WTC11 (cell line): ENCODE results near the gene SWT1. TPM values are rescaled to one million over a fixed set of nuclear protein-coding genes. Genes with fewer than 3 reads are reported as not detected.

ENCODE experiments used
- ATAC-seq: fragments of 200-7000 bp; cut with Tn5 transposase; 2 replicates; pipeline ENCODE4 v1.10.0; 2021; ENCODE audit warnings: mild to moderate bottlenecking, moderate library complexity
- CTCF ChIA-PET: fragments of 300-600 bp; sonication (Branson Sonifier 250); formaldehyde crosslinking; loops from one replicate; lab custom pipeline; 2021; ENCODE audit warnings: antibody characterized with exemption; lab: Charles Lee
- POLR2A ChIA-PET: fragments of 350-600 bp; sonication (Branson Sonifier 250); formaldehyde crosslinking; loops from one replicate; lab custom pipeline; 2021; ENCODE audit warnings: antibody characterized with exemption; lab: Charles Lee
- DNase-seq: peaks from one replicate; pipeline ENCODE4 v3.0.0; 2021; ENCODE audit warnings: low spot score
- H3K27ac Mint-ChIP-seq: 2 replicates; pipeline ENCODE4 v1.8.0; 2021; ENCODE audit warnings: mixed read lengths
- H3K27me3 Mint-ChIP-seq: 2 replicates; pipeline ENCODE4 v1.8.0; 2021; ENCODE audit warnings: low read depth, mild to moderate bottlenecking, moderate library complexity, mixed read lengths
- H3K36me3 Mint-ChIP-seq: 2 replicates; pipeline ENCODE4 v1.8.0; 2021; ENCODE audit warnings: mixed read lengths
- H3K4me1 Mint-ChIP-seq: 2 replicates; pipeline ENCODE4 v1.8.0; 2022; ENCODE audit warnings: mixed read lengths
- H3K4me3 Mint-ChIP-seq: 2 replicates; pipeline ENCODE4 v1.8.0; 2021; ENCODE audit warnings: mild to moderate bottlenecking, moderate library complexity, mixed read lengths
- H3K9me3 Mint-ChIP-seq: 2 replicates; pipeline ENCODE4 v1.8.0; 2021; ENCODE audit warnings: mixed read lengths
- CBFB ChIP-seq: sonication (generic); formaldehyde crosslinking; IDR thresholded peaks from 2 replicates; pipeline ENCODE4 v1.8.1; 2022; ENCODE audit warnings: mild to moderate bottlenecking, low read depth, missing genetic modification reagents
- CREM ChIP-seq: sonication (generic); formaldehyde crosslinking; IDR thresholded peaks from 2 replicates; pipeline ENCODE4 v1.8.1; 2022; ENCODE audit warnings: mild to moderate bottlenecking, missing genetic modification reagents, moderate library complexity
- EMX1 ChIP-seq: fragments of 250-450 bp; sonication (Bioruptor Pico); IDR thresholded peaks from 2 replicates; pipeline ENCODE4 v1.8.0; 2021; ENCODE audit warnings: mild to moderate bottlenecking
- GABPB1 ChIP-seq: sonication (generic); formaldehyde crosslinking; IDR thresholded peaks from 2 replicates; pipeline ENCODE4 v1.8.1; 2023; ENCODE audit warnings: mild to moderate bottlenecking, missing genetic modification reagents
- GRHL2 ChIP-seq: fragments of 250-450 bp; sonication (Bioruptor Pico); IDR thresholded peaks from 2 replicates; pipeline ENCODE4 v1.8.0; 2022; ENCODE audit warnings: mild to moderate bottlenecking, moderate library complexity; ENCODE audit not compliant: insufficient replicate concordance, severe bottlenecking
- GTF2I ChIP-seq: fragments of 250-450 bp; sonication (Bioruptor Pico); conservative IDR thresholded peaks from 2 replicates; pipeline ENCODE4 v1.4.0; 2021; ENCODE audit warnings: mild to moderate bottlenecking
- NFYB ChIP-seq: sonication (generic); formaldehyde crosslinking; conservative IDR thresholded peaks from 2 replicates; pipeline ENCODE4 v1.8.0; 2022; ENCODE audit warnings: low read depth, missing genetic modification reagents
- NR2C2 ChIP-seq: sonication (generic); formaldehyde crosslinking; IDR thresholded peaks from 2 replicates; pipeline ENCODE4 v1.8.0; 2022; ENCODE audit warnings: mild to moderate bottlenecking, missing genetic modification reagents
- PRRX2 ChIP-seq: fragments of 250-450 bp; sonication (Bioruptor Pico); IDR thresholded peaks from 2 replicates; pipeline ENCODE4 v1.8.0; 2021; ENCODE audit warnings: mild to moderate bottlenecking
- RELA ChIP-seq: sonication (generic); formaldehyde crosslinking; IDR thresholded peaks from 2 replicates; pipeline ENCODE4 v1.8.1; 2022; ENCODE audit warnings: missing genetic modification reagents, mild to moderate bottlenecking, borderline replicate concordance
- SOX15 ChIP-seq: fragments of 250-450 bp; sonication (Bioruptor Pico); IDR thresholded peaks from 2 replicates; pipeline ENCODE4 v1.9.0; 2021; ENCODE audit warnings: mild to moderate bottlenecking
- SP1 ChIP-seq: sonication (generic); formaldehyde crosslinking; conservative IDR thresholded peaks from 2 replicates; pipeline ENCODE4 v1.8.1; 2022; ENCODE audit warnings: missing genetic modification reagents
- TEAD4 ChIP-seq: sonication (generic); formaldehyde crosslinking; IDR thresholded peaks from 2 replicates; pipeline ENCODE4 v1.8.0; 2022; ENCODE audit warnings: mild to moderate bottlenecking, missing genetic modification reagents
- ZNF121 ChIP-seq: sonication (generic); formaldehyde crosslinking; IDR thresholded peaks from 2 replicates; pipeline ENCODE4 v1.8.0; 2023; ENCODE audit warnings: missing genetic modification reagents
- ZNF219 ChIP-seq: sonication (generic); formaldehyde crosslinking; IDR thresholded peaks from 2 replicates; pipeline ENCODE4 v1.8.0; 2023; ENCODE audit warnings: missing genetic modification reagents, mild to moderate bottlenecking, borderline replicate concordance
- ZNF423 ChIP-seq: fragments of 250-450 bp; sonication (Bioruptor Pico); IDR thresholded peaks from 2 replicates; pipeline ENCODE4 v2.1.2; 2022; ENCODE audit warnings: mild to moderate bottlenecking, moderate library complexity
- total RNA-seq: library from RNA; stranded (reverse); gene quantifications from 3 replicates; pipeline ENCODE4 v1.2.3, GENCODE V29; 2021
- TF ChIP-seq, protein P1 (sequence below): sonication (generic); formaldehyde crosslinking; IDR thresholded peaks from 2 replicates; pipeline ENCODE4 v1.8.1; 2022; ENCODE audit warnings: mild to moderate bottlenecking, moderate library complexity, missing genetic modification reagents
- TF ChIP-seq, protein P2 (sequence below): sonication (generic); formaldehyde crosslinking; IDR thresholded peaks from 2 replicates; pipeline ENCODE4 v1.8.1; 2023; ENCODE audit warnings: mild to moderate bottlenecking, moderate library complexity, missing genetic modification reagents
- TF ChIP-seq, protein P3 (sequence below): sonication (generic); formaldehyde crosslinking; IDR thresholded peaks from 2 replicates; pipeline ENCODE4 v1.8.1; 2023; ENCODE audit warnings: mild to moderate bottlenecking, missing genetic modification reagents
- TF ChIP-seq, protein P4 (sequence below): sonication (generic); formaldehyde crosslinking; IDR thresholded peaks from 2 replicates; pipeline ENCODE4 v1.8.0; 2022; ENCODE audit warnings: mild to moderate bottlenecking, missing genetic modification reagents
- TF ChIP-seq, protein P5 (sequence below): sonication (generic); formaldehyde crosslinking; IDR thresholded peaks from 2 replicates; pipeline ENCODE4 v1.8.1; 2023; ENCODE audit warnings: mild to moderate bottlenecking, missing genetic modification reagents, moderate library complexity
- TF ChIP-seq, protein P6 (sequence below): fragments of 250-450 bp; sonication (Bioruptor Pico); IDR thresholded peaks from 2 replicates; pipeline ENCODE4 v2.1.2; 2022; ENCODE audit warnings: mild to moderate bottlenecking, moderate library complexity
- TF ChIP-seq, protein P7 (sequence below): sonication (generic); formaldehyde crosslinking; IDR thresholded peaks from 2 replicates; pipeline ENCODE4 v1.8.1; 2023; ENCODE audit warnings: mild to moderate bottlenecking, missing genetic modification reagents

SWT1 gene
- total RNA-seq, 1 experiment from 2014 or later, result 5.8 TPM

DNA sequence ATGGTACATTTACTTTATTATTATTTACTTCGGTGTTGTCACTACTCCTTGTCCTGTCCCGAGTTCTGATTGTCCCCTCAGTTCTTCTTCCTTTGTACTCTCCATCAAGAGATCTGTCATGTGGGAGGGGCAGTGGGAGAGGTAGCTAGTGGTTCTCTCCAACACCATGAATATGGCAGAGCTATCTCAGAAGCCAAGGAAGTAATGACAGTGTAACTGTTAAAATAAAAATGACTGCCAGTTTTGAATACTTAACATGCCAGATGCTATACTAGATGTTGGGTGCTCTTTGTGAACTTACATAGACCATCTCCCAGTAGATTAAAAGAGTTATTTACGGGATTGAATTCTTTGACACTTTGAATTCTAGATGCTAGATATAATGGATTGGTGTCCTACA lies 131.5 kb downstream of the SWT1 start:
- Mint-ChIP-seq H3K9me3 (peaks cover 6% of the 10 kb centered on the region), H3K36me3 (no peaks in the 10 kb centered on the region), H3K4me1 (no peaks in the 10 kb centered on the region), H3K27ac (no peak overlapping the region), H3K27me3 (no peaks in the 10 kb centered on the region), H3K4me3 (no peak overlapping the region)
- TF ChIP-seq, protein P1, sequence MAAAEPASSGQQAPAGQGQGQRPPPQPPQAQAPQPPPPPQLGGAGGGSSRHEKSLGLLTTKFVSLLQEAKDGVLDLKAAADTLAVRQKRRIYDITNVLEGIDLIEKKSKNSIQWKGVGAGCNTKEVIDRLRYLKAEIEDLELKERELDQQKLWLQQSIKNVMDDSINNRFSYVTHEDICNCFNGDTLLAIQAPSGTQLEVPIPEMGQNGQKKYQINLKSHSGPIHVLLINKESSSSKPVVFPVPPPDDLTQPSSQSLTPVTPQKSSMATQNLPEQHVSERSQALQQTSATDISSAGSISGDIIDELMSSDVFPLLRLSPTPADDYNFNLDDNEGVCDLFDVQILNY, result no peak
- TF ChIP-seq GRHL2 (CRISPR knock-in tag) (no peak), GTF2I (CRISPR knock-in tag) (no peak)
- TF ChIP-seq, protein P2, sequence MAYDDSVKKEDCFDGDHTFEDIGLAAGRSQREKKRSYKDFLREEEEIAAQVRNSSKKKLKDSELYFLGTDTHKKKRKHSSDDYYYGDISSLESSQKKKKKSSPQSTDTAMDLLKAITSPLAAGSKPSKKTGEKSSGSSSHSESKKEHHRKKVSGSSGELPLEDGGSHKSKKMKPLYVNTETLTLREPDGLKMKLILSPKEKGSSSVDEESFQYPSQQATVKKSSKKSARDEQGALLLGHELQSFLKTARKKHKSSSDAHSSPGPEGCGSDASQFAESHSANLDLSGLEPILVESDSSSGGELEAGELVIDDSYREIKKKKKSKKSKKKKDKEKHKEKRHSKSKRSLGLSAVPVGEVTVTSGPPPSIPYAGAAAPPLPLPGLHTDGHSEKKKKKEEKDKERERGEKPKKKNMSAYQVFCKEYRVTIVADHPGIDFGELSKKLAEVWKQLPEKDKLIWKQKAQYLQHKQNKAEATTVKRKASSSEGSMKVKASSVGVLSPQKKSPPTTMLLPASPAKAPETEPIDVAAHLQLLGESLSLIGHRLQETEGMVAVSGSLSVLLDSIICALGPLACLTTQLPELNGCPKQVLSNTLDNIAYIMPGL, result no peak
- TF ChIP-seq, protein P3, sequence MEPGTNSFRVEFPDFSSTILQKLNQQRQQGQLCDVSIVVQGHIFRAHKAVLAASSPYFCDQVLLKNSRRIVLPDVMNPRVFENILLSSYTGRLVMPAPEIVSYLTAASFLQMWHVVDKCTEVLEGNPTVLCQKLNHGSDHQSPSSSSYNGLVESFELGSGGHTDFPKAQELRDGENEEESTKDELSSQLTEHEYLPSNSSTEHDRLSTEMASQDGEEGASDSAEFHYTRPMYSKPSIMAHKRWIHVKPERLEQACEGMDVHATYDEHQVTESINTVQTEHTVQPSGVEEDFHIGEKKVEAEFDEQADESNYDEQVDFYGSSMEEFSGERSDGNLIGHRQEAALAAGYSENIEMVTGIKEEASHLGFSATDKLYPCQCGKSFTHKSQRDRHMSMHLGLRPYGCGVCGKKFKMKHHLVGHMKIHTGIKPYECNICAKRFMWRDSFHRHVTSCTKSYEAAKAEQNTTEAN, result no peak
- TF ChIP-seq, protein P4, sequence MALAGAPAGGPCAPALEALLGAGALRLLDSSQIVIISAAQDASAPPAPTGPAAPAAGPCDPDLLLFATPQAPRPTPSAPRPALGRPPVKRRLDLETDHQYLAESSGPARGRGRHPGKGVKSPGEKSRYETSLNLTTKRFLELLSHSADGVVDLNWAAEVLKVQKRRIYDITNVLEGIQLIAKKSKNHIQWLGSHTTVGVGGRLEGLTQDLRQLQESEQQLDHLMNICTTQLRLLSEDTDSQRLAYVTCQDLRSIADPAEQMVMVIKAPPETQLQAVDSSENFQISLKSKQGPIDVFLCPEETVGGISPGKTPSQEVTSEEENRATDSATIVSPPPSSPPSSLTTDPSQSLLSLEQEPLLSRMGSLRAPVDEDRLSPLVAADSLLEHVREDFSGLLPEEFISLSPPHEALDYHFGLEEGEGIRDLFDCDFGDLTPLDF (CRISPR knock-in tag), result no peak
- CTCF ChIA-PET, result no interaction called here
- DNase-seq, result no peak
- POLR2A ChIA-PET, result no interaction called here
- ATAC-seq, result no peak

DNA sequence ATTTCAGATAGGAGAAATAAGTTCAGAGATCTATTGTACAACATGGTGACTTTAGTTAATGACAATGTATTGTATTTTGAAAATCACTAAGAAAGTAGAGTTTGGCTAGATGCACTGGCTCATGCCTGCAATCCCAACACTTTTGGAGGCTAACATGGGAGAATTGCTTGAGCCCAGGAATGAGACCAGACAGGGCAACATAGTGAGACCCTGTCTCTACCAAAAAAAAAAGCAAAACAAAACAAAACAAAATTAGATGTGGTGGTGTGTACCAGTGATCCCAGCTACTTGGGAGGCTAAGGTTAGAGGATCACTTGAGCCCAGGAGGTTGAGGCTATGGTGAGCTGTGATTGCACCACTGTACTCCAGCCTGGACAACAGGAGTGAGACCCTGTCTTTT lies 132.9 kb downstream of the SWT1 start:
- Mint-ChIP-seq H3K9me3 (peaks cover 6% of the 10 kb centered on the region), H3K36me3 (peaks cover 2% of the 10 kb centered on the region; the same call in 1 of the 2 replicates), H3K27me3 (no peaks in the 10 kb centered on the region), H3K4me3 (no peak overlapping the region)
- ATAC-seq, result no peak
- CTCF ChIA-PET, result interaction anchor here (0.8 kb wide), 1 partner anchor 270 kb away, joined by 3 read pairs; no protein-coding TSS in a partner anchor
- POLR2A ChIA-PET, result no interaction called here
- 0 out of 2 replicates have a peak, but pooled peaks have one; percentile 24 for TF ChIP-seq ZNF121 (CRISPR knock-in tag)
- TF ChIP-seq SOX15 (CRISPR knock-in tag), result no peak
- no peak for TF ChIP-seq PRRX2 (CRISPR knock-in tag)
- TF ChIP-seq, all 79 proteins: peak for 1
- no peaks in the 10 kb centered on the region for H3K4me1 Mint-ChIP-seq
- H3K27ac Mint-ChIP-seq, result no peak overlapping the region
- DNase-seq, result no peak

DNA sequence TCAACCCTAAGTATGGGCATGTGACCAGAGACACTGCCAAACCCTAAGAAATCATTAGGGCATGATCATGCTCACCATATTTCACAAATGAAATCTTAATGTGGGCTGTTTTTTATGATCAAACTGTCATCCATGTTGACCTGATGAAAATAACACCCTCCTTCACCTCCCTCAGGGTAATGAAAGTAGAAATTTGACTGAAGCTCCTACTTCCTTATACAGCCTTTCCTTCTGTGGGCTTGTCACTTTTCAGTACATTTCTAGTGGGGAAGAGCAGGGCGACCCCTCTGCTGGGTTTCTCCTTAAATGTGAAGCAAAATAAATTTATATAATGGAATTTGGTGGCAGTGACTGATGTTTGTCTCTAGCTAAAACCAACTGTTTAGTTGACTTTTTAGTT lies 134.2 kb downstream of the SWT1 start:
- ATAC-seq, result no peak
- DNase-seq, result no peak
- Mint-ChIP-seq H3K4me3 (no peak overlapping the region), H3K4me1 (no peaks in the 10 kb centered on the region), H3K36me3 (peaks cover 11% of the 10 kb centered on the region; the same call in 1 of the 2 replicates), H3K9me3 (peaks cover 6% of the 10 kb centered on the region), H3K27ac (no peak overlapping the region), H3K27me3 (no peaks in the 10 kb centered on the region)
- ChIA-PET CTCF (interaction anchor here (1.1 to 2.6 kb wide), 2 partner anchors 379 to 389 kb away, joined by 3 to 13 read pairs; no protein-coding TSS in a partner anchor), POLR2A (no interaction called here)
- TF ChIP-seq RELA (CRISPR knock-in tag), result no peak
- TF ChIP-seq, protein P5, sequence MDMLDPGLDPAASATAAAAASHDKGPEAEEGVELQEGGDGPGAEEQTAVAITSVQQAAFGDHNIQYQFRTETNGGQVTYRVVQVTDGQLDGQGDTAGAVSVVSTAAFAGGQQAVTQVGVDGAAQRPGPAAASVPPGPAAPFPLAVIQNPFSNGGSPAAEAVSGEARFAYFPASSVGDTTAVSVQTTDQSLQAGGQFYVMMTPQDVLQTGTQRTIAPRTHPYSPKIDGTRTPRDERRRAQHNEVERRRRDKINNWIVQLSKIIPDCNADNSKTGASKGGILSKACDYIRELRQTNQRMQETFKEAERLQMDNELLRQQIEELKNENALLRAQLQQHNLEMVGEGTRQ (CRISPR knock-in tag), result no peak
- TF ChIP-seq, protein P6, sequence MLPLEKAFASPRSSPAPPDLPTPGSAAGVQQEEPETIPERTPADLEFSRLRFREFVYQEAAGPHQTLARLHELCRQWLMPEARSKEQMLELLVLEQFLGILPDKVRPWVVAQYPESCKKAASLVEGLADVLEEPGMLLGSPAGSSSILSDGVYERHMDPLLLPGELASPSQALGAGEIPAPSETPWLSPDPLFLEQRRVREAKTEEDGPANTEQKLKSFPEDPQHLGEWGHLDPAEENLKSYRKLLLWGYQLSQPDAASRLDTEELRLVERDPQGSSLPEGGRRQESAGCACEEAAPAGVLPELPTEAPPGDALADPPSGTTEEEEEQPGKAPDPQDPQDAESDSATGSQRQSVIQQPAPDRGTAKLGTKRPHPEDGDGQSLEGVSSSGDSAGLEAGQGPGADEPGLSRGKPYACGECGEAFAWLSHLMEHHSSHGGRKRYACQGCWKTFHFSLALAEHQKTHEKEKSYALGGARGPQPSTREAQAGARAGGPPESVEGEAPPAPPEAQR, result no peak
- TF ChIP-seq, protein P7, sequence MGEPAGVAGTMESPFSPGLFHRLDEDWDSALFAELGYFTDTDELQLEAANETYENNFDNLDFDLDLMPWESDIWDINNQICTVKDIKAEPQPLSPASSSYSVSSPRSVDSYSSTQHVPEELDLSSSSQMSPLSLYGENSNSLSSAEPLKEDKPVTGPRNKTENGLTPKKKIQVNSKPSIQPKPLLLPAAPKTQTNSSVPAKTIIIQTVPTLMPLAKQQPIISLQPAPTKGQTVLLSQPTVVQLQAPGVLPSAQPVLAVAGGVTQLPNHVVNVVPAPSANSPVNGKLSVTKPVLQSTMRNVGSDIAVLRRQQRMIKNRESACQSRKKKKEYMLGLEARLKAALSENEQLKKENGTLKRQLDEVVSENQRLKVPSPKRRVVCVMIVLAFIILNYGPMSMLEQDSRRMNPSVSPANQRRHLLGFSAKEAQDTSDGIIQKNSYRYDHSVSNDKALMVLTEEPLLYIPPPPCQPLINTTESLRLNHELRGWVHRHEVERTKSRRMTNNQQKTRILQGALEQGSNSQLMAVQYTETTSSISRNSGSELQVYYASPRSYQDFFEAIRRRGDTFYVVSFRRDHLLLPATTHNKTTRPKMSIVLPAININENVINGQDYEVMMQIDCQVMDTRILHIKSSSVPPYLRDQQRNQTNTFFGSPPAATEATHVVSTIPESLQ (CRISPR knock-in tag), result no peak
- no peak for TF ChIP-seq NR2C2 (CRISPR knock-in tag)
- TF ChIP-seq SP1 (CRISPR knock-in tag), result no peak
- TF ChIP-seq NFYB (CRISPR knock-in tag), result no peak
- no peak for TF ChIP-seq GTF2I (CRISPR knock-in tag)
- no peak for TF ChIP-seq ZNF219 (CRISPR knock-in tag)
- TF ChIP-seq TEAD4 (CRISPR knock-in tag), result no peak
- no peak for TF ChIP-seq CBFB (CRISPR knock-in tag)
- TF ChIP-seq, protein P4 (CRISPR knock-in tag), result no peak
- TF ChIP-seq CREM, result no peak
- no peak for TF ChIP-seq ZNF423 (CRISPR knock-in tag)
- no peak for TF ChIP-seq EMX1 (CRISPR knock-in tag)
- no peak for TF ChIP-seq GABPB1 (CRISPR knock-in tag)
